Mesendoderm (in vitro differentiated cells): ENCODE data around the gene GTF3A.

Experiments
- DNase-seq: peaks from one replicate; pipeline ENCODE4 v3.0.0; 2013
- H2AK5ac ChIP-seq: 2 replicates; pipeline ENCODE4 v1.6.1; 2013; ENCODE audit warnings: low read length, inconsistent platforms
- H2BK120ac ChIP-seq: 2 replicates; pipeline ENCODE4 v1.6.1; 2013; ENCODE audit warnings: low read depth, mild to moderate bottlenecking, low read length, moderate library complexity, mixed read lengths
- H2BK15ac ChIP-seq: replicated peaks from 2 replicates; pipeline ENCODE4 v1.6.1; 2013; ENCODE audit warnings: low read depth, mild to moderate bottlenecking, moderate library complexity
- H2BK5ac ChIP-seq: 2 replicates; pipeline ENCODE4 v1.6.1; 2013; ENCODE audit warnings: low read length, inconsistent platforms
- H3K18ac ChIP-seq: 2 replicates; pipeline ENCODE4 v1.6.1; 2013; ENCODE audit warnings: mild to moderate bottlenecking, low read length, mixed read lengths
- H3K23ac ChIP-seq: one replicate; pipeline ENCODE4 v1.6.1; 2013; ENCODE audit warnings: low read length
- H3K27ac ChIP-seq: 2 replicates; pipeline ENCODE4 v1.5.1; 2013; ENCODE audit warnings: low read depth, mild to moderate bottlenecking, inconsistent platforms, low read length, moderate library complexity
- H3K27me3 ChIP-seq: 2 replicates; pipeline ENCODE4 v1.6.1; 2013; ENCODE audit warnings: low read length, control low read depth, mild to moderate bottlenecking, inconsistent platforms; ENCODE audit not compliant: insufficient read depth, poor library complexity
- H3K36me3 ChIP-seq: 2 replicates; pipeline ENCODE4 v1.6.1; 2013; ENCODE audit warnings: low read length, inconsistent platforms; ENCODE audit not compliant: control insufficient read depth, insufficient read depth
- H3K4ac ChIP-seq: one replicate; pipeline ENCODE4 v1.6.1; 2013; ENCODE audit warnings: low read depth, mild to moderate bottlenecking, low read length, moderate library complexity
- H3K4me1 ChIP-seq: 2 replicates; pipeline ENCODE4 v1.6.1; 2013; ENCODE audit warnings: low read depth, low read length, inconsistent platforms; ENCODE audit not compliant: control insufficient read depth
- H3K4me2 ChIP-seq: 2 replicates; pipeline ENCODE4 v1.6.1; 2013; ENCODE audit warnings: low read length
- H3K4me3 ChIP-seq: 2 replicates; pipeline ENCODE4 v1.5.1; 2013; ENCODE audit warnings: mild to moderate bottlenecking, low read length
- H3K56ac ChIP-seq: one replicate; pipeline ENCODE4 v1.6.1; 2013; ENCODE audit warnings: low read length
- H3K79me1 ChIP-seq: 2 replicates; pipeline ENCODE4 v1.6.1; 2013; ENCODE audit warnings: low read length, inconsistent platforms
- H3K79me2 ChIP-seq: 2 replicates; pipeline ENCODE4 v1.6.1; 2013; ENCODE audit warnings: mild to moderate bottlenecking, low read length; ENCODE audit not compliant: control insufficient read depth, insufficient read depth
- H3K9ac ChIP-seq: 2 replicates; pipeline ENCODE4 v1.6.1; 2013; ENCODE audit warnings: low read length, inconsistent platforms
- H4K5ac ChIP-seq: one replicate; pipeline ENCODE4 v1.6.1; 2013; ENCODE audit warnings: low read length
- H4K8ac ChIP-seq: one replicate; pipeline ENCODE4 v1.6.1; 2013; ENCODE audit warnings: low read depth, mild to moderate bottlenecking, control low read depth, low read length, moderate library complexity
- WGBS: extraction: QIAGEN DNeasy Blood & Tissue Kit; methylation state at CpG from one replicate; pipeline ENCODE4 v1.1.7; 2013; ENCODE audit warnings: low lambda C conversion rate, missing lambda C conversion rate; ENCODE audit not compliant: insufficient coverage; ENCODE audit errors: extremely low coverage; 5-methylcytosine and 5-hydroxymethylcytosine counted together

GTF3A gene

GRCh38 chr13:27470075-27470820 lies 45.8 kb downstream of the GTF3A start:
- no peaks in the 10 kb centered on the region for H3K36me3 ChIP-seq
- H3K4me3 ChIP-seq = no peak overlapping the region

GRCh38 chr13:27472441-27472840 lies 48.0 kb downstream of the GTF3A start:
- no peak overlapping the region for H2BK5ac ChIP-seq
- no peak overlapping the region for H2BK15ac ChIP-seq
- H3K23ac ChIP-seq = no peak overlapping the region
- H3K4me2 ChIP-seq = no peak overlapping the region
- no peak overlapping the region for H3K4ac ChIP-seq
- no peaks in the 10 kb centered on the region for H3K79me1 ChIP-seq
- no peak overlapping the region for H3K9ac ChIP-seq
- WGBS = no CpG with 5 or more reads among the region's 2 CpGs
- no peaks in the 10 kb centered on the region for H3K36me3 ChIP-seq
- no peak overlapping the region for H4K5ac ChIP-seq
- no peaks in the 10 kb centered on the region for H3K79me2 ChIP-seq
- no peak for DNase-seq
- H4K8ac ChIP-seq = no peak overlapping the region
- H3K27ac ChIP-seq = no peak overlapping the region
- no peak overlapping the region for H3K18ac ChIP-seq
- no peak overlapping the region for H3K4me3 ChIP-seq
- no peaks in the 10 kb centered on the region for H3K4me1 ChIP-seq
- no peaks in the 10 kb centered on the region for H3K27me3 ChIP-seq
- no peak overlapping the region for H2AK5ac ChIP-seq
- no peak overlapping the region for H3K56ac ChIP-seq
- H2BK120ac ChIP-seq = no peak overlapping the region

More at GRCh38 chr13:27470075-27470820, 45.8 kb downstream of the GTF3A start:
- no peak overlapping the region for H3K23ac ChIP-seq
- DNase-seq = no peak
- no peak overlapping the region for H2AK5ac ChIP-seq
- H3K79me1 ChIP-seq = no peaks in the 10 kb centered on the region
- H3K27me3 ChIP-seq = no peaks in the 10 kb centered on the region
- H2BK15ac ChIP-seq = no peak overlapping the region
- no peak overlapping the region for H3K27ac ChIP-seq
- H3K79me2 ChIP-seq = no peaks in the 10 kb centered on the region
- WGBS = no CpG with 5 or more reads among the region's 5 CpGs
- no peak overlapping the region for H2BK120ac ChIP-seq
- H3K4ac ChIP-seq = no peak overlapping the region
- H3K9ac ChIP-seq = no peak overlapping the region
- H4K8ac ChIP-seq = no peak overlapping the region
- H3K4me2 ChIP-seq = no peak overlapping the region
- H2BK5ac ChIP-seq = no peak overlapping the region
- no peak overlapping the region for H3K18ac ChIP-seq
- no peak overlapping the region for H3K56ac ChIP-seq
- no peaks in the 10 kb centered on the region for H3K4me1 ChIP-seq
- no peak overlapping the region for H4K5ac ChIP-seq

- Histone ChIP-seq H3K18ac (no peak overlapping the region), H3K79me1 (no peaks in the 10 kb centered on the region), H3K27me3 (no peaks in the 10 kb centered on the region), H2BK120ac (no peak overlapping the region), H2BK5ac (no peak overlapping the region), H3K36me3 (no peaks in the 10 kb centered on the region), H4K8ac (no peak overlapping the region), H3K23ac (no peak overlapping the region), H3K4me2 (no peak overlapping the region), H3K9ac (no peak overlapping the region), H4K5ac (no peak overlapping the region), H3K4me1 (no peaks in the 10 kb centered on the region), H3K79me2 (no peaks in the 10 kb centered on the region), H2AK5ac (no peak overlapping the region), H2BK15ac (no peak overlapping the region), H3K4ac (no peak overlapping the region), H3K4me3 (no peak overlapping the region), H3K27ac (no peak overlapping the region), H3K56ac (no peak overlapping the region)
- WGBS = no CpG with 5 or more reads among the region's 3 CpGs
- DNase-seq = no peak
These were observed 48.5 kb downstream of the GTF3A start for GRCh38 chr13:27472941-27473340.

- no peak overlapping the region for H3K4me3 ChIP-seq
- no peak overlapping the region for H2BK5ac ChIP-seq
- H3K4me1 ChIP-seq = no peaks in the 10 kb centered on the region
- WGBS = no CpG with 5 or more reads among the region's 13 CpGs
- H3K27ac ChIP-seq = no peak overlapping the region
- H2BK15ac ChIP-seq = no peak overlapping the region
- H3K27me3 ChIP-seq = no peaks in the 10 kb centered on the region
- H3K23ac ChIP-seq = no peak overlapping the region
- H4K8ac ChIP-seq = no peak overlapping the region
- DNase-seq = no peak
- H3K18ac ChIP-seq = no peak overlapping the region
- H3K56ac ChIP-seq = no peak overlapping the region
- no peaks in the 10 kb centered on the region for H3K36me3 ChIP-seq
- no peak overlapping the region for H2AK5ac ChIP-seq
- H3K4me2 ChIP-seq = no peak overlapping the region
- H4K5ac ChIP-seq = no peak overlapping the region
- H3K9ac ChIP-seq = no peak overlapping the region
- H3K79me1 ChIP-seq = no peaks in the 10 kb centered on the region
- no peaks in the 10 kb centered on the region for H3K79me2 ChIP-seq
- no peak overlapping the region for H2BK120ac ChIP-seq
- no peak overlapping the region for H3K4ac ChIP-seq
These were observed 50.4 kb downstream of the GTF3A start for GRCh38 chr13:27474751-27475268.

- Histone ChIP-seq H3K9ac (no peak overlapping the region), H3K36me3 (no peaks in the 10 kb centered on the region), H3K4me3 (no peak overlapping the region), H4K8ac (no peak overlapping the region), H3K18ac (no peak overlapping the region), H3K79me2 (no peaks in the 10 kb centered on the region), H2AK5ac (no peak overlapping the region), H3K27me3 (no peaks in the 10 kb centered on the region), H2BK15ac (no peak overlapping the region), H2BK5ac (no peak overlapping the region), H3K4me2 (no peak overlapping the region), H3K4me1 (no peaks in the 10 kb centered on the region), H3K23ac (no peak overlapping the region), H3K27ac (no peak overlapping the region), H4K5ac (no peak overlapping the region), H3K4ac (no peak overlapping the region), H2BK120ac (no peak overlapping the region), H3K56ac (no peak overlapping the region), H3K79me1 (no peaks in the 10 kb centered on the region)
- no peak for DNase-seq
- no CpG with 5 or more reads among the region's 10 CpGs for WGBS
These were observed 52.7 kb downstream of the GTF3A start for GRCh38 chr13:27476943-27477703.
